ENCODE measurements around the gene MAPRE2. TPM values are rescaled to one million over a fixed set of nuclear protein-coding genes. Genes with fewer than 3 reads are reported as not detected.

Gene MAPRE2
- total and polyA plus RNA-seq, 2 of the 13 experiments (the other 11 are each of a cell fraction or from before 2014, with no cell fraction given) = 34.5 to 67.9 TPM

GRCh38 chr18:35163014-35163539 is 121.9 kb downstream of the MAPRE2 start:
- H2AFZ ChIP-seq (ENCODE audit: low read length) = no peak overlapping the region
- ATAC-seq = no peak
- H3K9ac ChIP-seq (ENCODE audit: insufficient read depth, low read depth, low read length) = no peak overlapping the region
- no peak for DNase-seq (ENCODE audit: low spot score)
- ChIA-PET POLR2A (no interaction called here), CTCF (ENCODE audit: low intra/inter-chr PET ratio, low total read pairs) (no interaction called here)
- TF ChIP-seq MAFK (conservative IDR thresholded peaks at IDR 0.05 in 1 of 2, IDR thresholded peaks at IDR 0.05 in 1 of 2; ENCODE audit: low read length in 2 of 2) (peak; percentile 93 to 94), ATF7 (IDR thresholded peaks at IDR 0.05) (peak; percentile 81), ATF7 (CRISPR knock-in tag; IDR thresholded peaks at IDR 0.05) (no peak), MAFF (IDR thresholded peaks at IDR 0.05; ENCODE audit: low read depth, low read length) (peak; percentile 94), EP300 (IDR thresholded peaks at IDR 0.05; ENCODE audit: low read depth in 2 of 2, low read length in 2 of 2) (no peak), EP300 (CRISPR knock-in tag; IDR thresholded peaks at IDR 0.05; ENCODE audit: borderline replicate concordance) (no peak)
- H3K79me2 ChIP-seq (ENCODE audit: insufficient read depth, low read length) = no peaks in the 10 kb centered on the region
- FAIRE-seq = no peak
- no peaks in the 10 kb centered on the region for H4K20me1 ChIP-seq (ENCODE audit: insufficient read depth, low read length)
- no TSS peak for BruUV-seq (replicated peaks)
- no peaks in the 10 kb centered on the region for H3K9me3 ChIP-seq (ENCODE audit: low read length)
- intact Hi-C loops (cut with micrococcal nuclease; ENCODE audit: unreplicated experiment) (no loop called here), in situ Hi-C loops (cut with HindIII; ENCODE audit: extremely low pct_ligation_motif_present, low pct_unique_long_range_greater_than_20kb) (no loop called here)
- no peaks in the 10 kb centered on the region for H3K36me3 ChIP-seq (replicated peaks in 1 of 2; ENCODE audit: control insufficient read depth in 1 of 2, insufficient read depth in 2 of 2, low read length in 2 of 2)
- H3K4me3 ChIP-seq (replicated peaks in 1 of 3; ENCODE audit: insufficient read depth in 1 of 3, low read depth in 2 of 3, low read length in 3 of 3) = no peak overlapping the region
- peaks cover 48% of the 10 kb centered on the region for H3K4me1 ChIP-seq (ENCODE audit: insufficient read depth, low read length)
- no peak overlapping the region for H3K27ac ChIP-seq (ENCODE audit: extremely low read length, insufficient read depth, low read length)
- no peaks in the 10 kb centered on the region; a peak in 2 of 5 replicates for H3K27me3 ChIP-seq (ENCODE audit: control insufficient read depth in 1 of 2, insufficient read depth in 2 of 2, low read length in 2 of 2)
- H3K4me2 ChIP-seq (ENCODE audit: low read depth, low read length) = no peak overlapping the region

GRCh38 chr18:35163721-35164120 is 122.5 kb downstream of the MAPRE2 start:
- intact Hi-C loops (cut with micrococcal nuclease; ENCODE audit: unreplicated experiment) (no loop called here), in situ Hi-C loops (cut with HindIII; ENCODE audit: extremely low pct_ligation_motif_present, low pct_unique_long_range_greater_than_20kb) (no loop called here)
- Histone ChIP-seq H3K4me1 (ENCODE audit: insufficient read depth, low read length) (peaks cover 48% of the 10 kb centered on the region), H2AFZ (ENCODE audit: low read length) (peak overlapping the region; percentile 40), H3K79me2 (ENCODE audit: insufficient read depth, low read length) (no peaks in the 10 kb centered on the region), H3K9ac (ENCODE audit: insufficient read depth, low read depth, low read length) (no peak overlapping the region), H3K4me2 (ENCODE audit: low read depth, low read length) (peak overlapping the region; percentile 25; the same call in 1 of the 2 replicates), H3K27me3 (ENCODE audit: control insufficient read depth in 1 of 2, insufficient read depth in 2 of 2, low read length in 2 of 2) (no peaks in the 10 kb centered on the region; a peak in 2 of 5 replicates), H3K27ac (ENCODE audit: extremely low read length, insufficient read depth, low read length) (no peak overlapping the region), H3K36me3 (replicated peaks in 1 of 2; ENCODE audit: control insufficient read depth in 1 of 2, insufficient read depth in 2 of 2, low read length in 2 of 2) (no peaks in the 10 kb centered on the region), H3K4me3 (replicated peaks in 1 of 3; ENCODE audit: insufficient read depth in 1 of 3, low read depth in 2 of 3, low read length in 3 of 3) (no peak overlapping the region), H3K9me3 (ENCODE audit: low read length) (no peaks in the 10 kb centered on the region), H4K20me1 (ENCODE audit: insufficient read depth, low read length) (no peaks in the 10 kb centered on the region)
- ATAC-seq = no peak
- 65% methylated on average over 4 of the region's 5 CpGs for WGBS (ENCODE audit: low lambda C conversion rate)
- DNase-seq (ENCODE audit: low spot score) = no peak
- FAIRE-seq = no peak
- BruUV-seq (replicated peaks) = no TSS peak
- POLR2A ChIA-PET = no interaction called here
- CTCF ChIA-PET (ENCODE audit: low intra/inter-chr PET ratio, low total read pairs) = no interaction called here
- no peak for TF ChIP-seq XRCC5 (optimal IDR thresholded peaks at IDR 0.05; ENCODE audit: low read length)
- no peak for TF ChIP-seq BCL6 (CRISPR knock-in tag; IDR thresholded peaks at IDR 0.05)
- no peak for TF ChIP-seq HMGXB4 (CRISPR knock-in tag; IDR thresholded peaks at IDR 0.05; ENCODE audit: borderline replicate concordance in 1 of 2, low read depth in 1 of 2)
- TF ChIP-seq ZNF709 (CRISPR knock-in tag; IDR thresholded peaks at IDR 0.05) = no peak
- TF ChIP-seq HDAC1 (CRISPR knock-in tag; IDR thresholded peaks at IDR 0.05) = no peak
- TF ChIP-seq THYN1 (CRISPR knock-in tag; IDR thresholded peaks at IDR 0.05; ENCODE audit: borderline replicate concordance, low read depth) = no peak
- TF ChIP-seq ZNF44 (CRISPR knock-in tag; IDR thresholded peaks at IDR 0.05) = no peak
- TF ChIP-seq PHF8 (CRISPR knock-in tag; IDR thresholded peaks at IDR 0.05) = no peak
- TF ChIP-seq ZNF850 (CRISPR knock-in tag; conservative IDR thresholded peaks at IDR 0.05) = no peak
- TF ChIP-seq ZNF253 (CRISPR knock-in tag; IDR thresholded peaks at IDR 0.05; ENCODE audit: borderline replicate concordance) = no peak
- TF ChIP-seq PHF20 (CRISPR knock-in tag; IDR thresholded peaks at IDR 0.05) = no peak

Data from HepG2 (cell line).